Measurements from ENCODE around the gene FITM1.

Gene FITM1

DNA sequence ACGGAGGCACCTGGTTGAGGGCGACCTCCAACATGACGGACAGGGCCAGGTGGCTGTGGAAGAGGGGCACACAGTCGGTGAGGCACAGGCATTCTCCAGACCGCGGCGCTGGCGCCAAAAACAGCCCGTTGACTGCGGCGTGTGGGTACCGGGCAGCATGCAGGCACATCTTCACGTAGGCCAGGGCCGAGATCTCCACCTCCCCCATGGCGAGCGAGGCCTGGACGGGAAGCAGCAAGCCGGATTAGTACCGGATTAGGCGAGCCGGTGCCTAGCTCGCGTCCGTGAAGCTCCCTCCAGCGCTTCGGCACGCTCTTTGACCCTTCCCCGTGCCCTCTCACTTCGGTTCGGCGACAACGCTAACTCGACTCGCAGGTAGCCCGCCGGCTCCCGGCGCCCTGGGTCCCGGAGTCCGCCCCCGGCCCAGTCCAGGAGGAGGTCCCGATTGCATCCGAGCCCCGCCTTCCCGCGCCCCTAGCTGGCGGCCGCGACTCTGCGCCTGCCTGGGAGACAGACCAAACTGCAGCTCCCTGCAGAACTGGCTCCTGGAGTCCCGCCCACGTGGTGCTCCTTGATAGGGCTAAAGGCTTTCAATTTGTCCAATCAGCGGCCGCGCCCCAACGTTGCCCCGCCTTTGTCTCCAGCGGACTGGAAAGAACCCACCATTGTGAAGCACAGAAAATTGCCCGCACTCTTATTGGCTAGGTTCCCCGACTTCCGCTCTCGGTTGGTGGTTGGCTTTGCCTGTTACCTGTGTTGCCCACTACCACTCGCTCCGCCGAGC is 10.8 kb downstream of the FITM1 start, which contains the start of gene EMC9:
TSS of gene EMC9 (minus strand) at position 495 of the 784 bp plus-strand sequence. CDS start at position 208, 287 bp downstream.
- peak; percentile 100 for DNase-seq

DNA sequence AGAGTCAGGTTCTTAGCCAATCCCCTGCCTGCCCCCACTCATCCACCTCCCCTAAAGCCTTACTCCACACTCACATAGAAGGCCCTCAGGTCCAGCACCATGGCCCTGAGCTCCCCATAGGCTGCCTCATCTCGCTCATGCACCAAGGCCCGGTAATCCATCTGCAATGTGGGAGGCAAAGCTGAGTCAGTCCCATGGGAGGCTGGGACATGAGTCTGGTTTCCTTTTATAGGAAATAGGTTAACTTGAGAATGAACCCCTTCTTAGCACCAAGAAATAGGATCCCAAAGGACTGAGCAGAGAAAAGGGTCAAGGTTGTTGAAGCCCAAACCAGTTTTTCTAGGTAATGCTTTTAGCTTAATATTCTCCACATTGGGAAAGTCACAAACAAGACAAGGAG is 13.1 kb downstream of the FITM1 start:
- DNase-seq, result peak in 1 of 2 donors; percentile 24

DNA sequence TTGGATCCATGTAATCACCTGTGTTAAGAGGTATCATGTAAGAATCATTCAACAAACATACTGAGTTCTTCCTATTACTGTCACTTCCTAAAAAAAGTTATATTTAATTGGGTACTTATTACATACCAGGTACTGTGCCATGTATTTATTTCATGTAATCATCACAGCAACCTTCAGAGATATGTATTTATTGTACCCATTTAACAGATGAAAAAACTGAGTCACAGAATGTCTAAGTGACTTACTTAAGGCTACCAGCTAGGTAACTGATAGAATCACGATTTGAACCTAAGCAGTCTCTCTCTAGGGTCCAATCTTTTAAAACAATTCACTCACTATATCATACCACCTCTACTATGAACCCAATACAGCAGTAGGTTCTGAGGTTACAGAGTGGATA is 14.0 kb downstream of the FITM1 start:
- no peak for DNase-seq

DNA sequence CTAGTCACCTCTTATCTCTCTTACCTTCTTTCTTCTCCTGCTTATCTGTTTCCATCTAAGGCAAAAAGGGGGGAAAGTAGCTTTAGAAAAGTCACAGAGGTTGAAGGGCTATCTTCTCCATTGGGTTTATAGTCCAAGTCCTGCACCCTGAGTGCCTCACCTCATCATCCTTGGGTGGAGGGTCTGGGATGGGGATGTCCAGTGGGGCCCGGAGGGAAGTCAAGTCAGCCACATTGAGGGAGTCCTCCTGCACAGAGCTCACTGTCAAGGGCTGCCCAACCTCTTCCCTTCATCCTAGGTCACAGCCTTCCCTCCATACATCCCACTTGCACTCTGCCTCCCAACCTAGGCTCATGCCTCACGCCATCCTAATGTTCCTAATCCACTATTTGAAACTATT is 14.8 kb downstream of the FITM1 start:
- no peak for DNase-seq

DNA sequence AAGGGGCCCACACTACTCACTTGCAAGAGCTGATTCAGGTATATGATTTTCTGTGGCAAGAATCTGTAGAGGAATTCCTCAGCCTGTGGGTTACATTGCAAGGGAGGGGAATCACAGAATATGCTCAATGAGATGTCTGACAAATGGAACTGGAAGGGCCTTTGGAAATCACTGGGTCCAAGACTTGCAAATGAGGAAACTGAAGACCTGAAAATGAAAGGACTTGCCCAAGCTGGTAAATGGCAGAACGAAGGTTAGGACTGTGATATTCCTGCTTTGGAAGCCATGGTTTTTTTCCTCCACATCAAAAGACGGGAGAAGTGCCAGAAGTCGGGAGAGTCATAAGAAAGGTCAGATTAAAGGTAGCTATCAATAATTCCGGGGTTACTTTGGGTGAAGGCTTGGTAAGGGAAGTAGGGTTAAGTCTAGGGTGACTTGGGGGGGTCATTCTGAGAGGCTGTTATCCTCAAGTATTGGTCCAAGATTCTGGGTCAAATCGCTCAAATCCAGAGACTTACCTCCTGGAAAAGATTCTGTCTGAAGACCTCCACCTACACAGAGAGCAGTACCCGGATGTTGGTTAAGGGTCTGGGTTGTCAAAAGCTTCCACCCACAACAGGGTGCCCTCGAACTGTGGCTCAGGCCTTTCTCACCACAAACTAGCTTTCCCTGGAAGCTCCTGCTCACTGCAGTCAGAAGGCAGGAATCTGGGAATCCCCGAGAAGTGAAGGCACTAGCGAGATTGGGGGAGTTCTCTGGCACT is 15.4 kb downstream of the FITM1 start:
- DNase-seq, result peak; percentile 24 to 39

DNA sequence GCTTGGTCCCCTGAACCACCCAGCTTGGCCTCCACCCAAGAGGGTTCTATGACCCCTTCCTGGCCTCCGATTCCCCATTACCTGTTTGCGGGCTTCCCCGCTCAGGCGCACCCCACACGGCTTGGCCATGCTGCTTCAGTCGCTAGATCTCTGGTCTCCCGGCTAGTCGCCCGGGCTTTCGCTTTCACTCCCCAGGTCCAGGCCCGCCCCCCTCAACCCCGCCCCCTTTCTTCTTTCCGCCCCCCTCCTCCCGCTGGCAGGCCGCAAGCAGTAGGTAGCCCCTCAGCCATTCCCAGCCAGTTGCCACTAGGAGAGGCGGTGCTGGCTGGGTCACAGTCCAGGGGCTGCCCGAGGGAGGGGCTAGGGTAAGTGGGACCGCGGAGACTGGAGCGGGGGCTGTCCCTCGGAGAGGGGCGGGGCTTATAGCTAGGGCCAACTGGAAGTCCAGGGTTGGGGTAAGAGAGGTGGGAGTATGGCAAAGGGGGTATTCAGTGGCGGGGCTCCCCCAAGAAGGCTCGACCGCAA is 16.1 kb downstream of the FITM1 start, which contains the start of gene PSME2:
TSS of gene PSME2 (minus strand) at position 158 of the 525 bp plus-strand sequence. CDS start at position 129, 29 bp downstream.
- peak; percentile 88 to 96 for DNase-seq

DNA sequence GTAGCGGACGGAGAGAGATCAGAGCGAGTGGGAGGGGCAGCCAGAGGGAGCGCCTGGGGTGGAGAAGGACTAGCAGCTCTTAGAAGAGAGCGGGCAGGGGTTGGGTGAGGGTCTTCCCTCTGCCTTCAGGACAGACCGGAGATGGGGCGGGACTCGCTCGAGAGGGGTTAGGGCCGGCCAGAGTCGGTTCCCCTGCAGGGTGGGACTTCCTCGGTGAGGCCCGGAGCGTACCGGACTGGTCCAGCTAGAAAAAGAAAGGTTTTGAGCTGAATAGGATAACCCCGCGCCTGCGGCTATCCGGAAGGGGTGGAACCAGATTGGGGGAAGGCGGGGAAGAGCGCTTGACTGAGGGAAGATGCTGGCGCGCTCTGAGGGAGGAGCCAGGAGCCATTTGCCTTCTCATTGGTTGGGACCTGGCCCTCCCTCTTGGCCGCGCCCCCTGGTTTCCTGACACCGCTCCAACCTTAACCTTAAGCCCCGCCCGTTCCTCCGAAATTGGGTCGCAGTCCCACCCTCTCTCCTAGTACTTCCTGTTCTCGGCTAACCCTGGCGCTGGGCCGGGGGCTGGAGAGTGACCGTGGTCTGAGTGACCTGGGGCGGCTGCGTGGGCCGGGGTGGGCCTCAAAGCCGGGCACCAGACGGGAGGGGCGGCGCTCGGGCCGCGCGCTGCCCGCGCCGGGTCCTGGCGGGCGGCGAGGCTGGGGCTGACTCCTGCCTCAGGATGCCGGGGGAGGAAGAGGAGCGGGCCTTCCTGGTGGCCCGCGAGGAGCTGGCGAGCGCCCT is 16.7 kb downstream of the FITM1 start, which contains the start of gene RNF31:
TSS of gene RNF31 (plus strand) at position 521 of the 783 bp plus-strand sequence. CDS start at position 722, 201 bp downstream.
- DNase-seq, result peak; percentile 99

DNA sequence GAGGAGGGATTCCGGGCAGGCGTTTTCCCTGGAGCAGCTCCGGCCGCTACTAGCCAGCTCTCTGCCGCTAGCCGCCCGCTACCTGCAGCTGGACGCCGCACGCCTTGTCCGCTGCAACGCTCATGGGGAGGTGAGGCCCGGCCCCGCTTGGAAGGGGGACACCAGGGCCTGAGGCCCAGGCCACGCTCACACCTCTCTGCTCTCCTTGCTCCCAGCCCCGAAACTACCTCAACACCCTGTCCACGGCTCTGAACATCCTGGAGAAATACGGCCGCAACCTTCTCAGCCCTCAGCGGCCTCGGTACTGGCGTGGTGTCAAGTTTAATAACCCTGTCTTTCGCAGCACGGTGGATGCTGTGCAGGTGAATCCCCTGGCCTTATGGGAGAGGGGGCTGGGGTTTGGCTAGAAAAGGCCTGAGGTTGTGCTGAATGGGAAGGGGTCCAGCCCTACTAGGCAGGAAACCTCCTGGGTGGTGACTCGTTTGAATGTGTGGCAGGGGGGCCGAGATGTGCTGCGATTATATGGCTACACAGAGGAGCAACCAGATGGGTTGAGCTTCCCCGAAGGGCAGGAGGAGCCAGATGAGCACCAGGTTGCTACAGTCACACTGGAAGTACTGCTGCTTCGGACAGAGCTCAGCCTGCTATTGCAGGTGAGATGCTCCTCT is 17.4 kb downstream of the FITM1 start:
- DNase-seq, result no peak

DNA sequence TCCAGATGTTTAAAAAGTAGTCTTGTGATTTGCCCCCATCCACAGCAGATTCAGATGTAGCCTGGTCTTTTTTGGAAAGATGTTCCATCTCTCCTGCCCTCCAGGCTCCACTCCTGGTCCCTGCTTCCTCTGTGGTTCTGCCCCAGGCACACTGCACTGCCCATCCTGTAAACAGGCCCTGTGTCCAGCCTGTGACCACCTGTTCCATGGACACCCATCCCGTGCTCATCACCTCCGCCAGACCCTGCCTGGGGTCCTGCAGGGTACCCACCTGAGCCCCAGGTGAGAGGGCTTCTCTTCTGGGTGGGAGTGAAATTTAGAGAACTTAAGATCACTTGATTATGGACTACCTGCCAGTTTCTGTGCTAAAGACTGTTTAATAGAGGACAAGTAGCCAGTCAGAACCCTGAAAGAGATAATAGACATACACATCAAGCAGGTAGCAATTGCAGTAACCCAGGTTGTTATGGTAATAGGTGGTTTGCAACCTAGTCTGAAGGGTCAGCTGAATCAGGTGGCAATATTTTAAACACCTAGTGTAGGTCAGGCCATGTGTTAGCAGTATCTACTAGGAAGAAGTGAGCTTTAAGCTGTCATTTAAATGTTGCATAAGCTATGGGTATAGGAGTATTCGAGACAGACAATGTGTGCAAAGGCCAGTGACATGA is 19.0 kb downstream of the FITM1 start:
- DNase-seq, result no peak

DNA sequence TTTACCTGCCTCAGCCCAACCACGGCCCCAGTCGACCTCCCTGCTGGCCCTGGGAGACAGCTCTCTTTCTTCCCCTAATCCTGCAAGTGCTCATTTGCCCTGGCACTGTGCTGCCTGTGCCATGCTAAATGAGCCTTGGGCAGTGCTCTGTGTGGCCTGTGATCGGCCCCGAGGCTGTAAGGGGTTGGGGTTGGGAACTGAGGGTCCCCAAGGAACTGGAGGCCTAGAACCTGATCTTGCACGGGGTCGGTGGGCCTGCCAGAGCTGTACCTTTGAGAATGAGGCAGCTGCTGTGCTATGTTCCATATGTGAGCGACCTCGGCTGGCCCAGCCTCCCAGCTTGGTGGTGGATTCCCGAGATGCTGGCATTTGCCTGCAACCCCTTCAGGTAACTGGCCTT is 19.6 kb downstream of the FITM1 start:
- no peak for DNase-seq

DNA sequence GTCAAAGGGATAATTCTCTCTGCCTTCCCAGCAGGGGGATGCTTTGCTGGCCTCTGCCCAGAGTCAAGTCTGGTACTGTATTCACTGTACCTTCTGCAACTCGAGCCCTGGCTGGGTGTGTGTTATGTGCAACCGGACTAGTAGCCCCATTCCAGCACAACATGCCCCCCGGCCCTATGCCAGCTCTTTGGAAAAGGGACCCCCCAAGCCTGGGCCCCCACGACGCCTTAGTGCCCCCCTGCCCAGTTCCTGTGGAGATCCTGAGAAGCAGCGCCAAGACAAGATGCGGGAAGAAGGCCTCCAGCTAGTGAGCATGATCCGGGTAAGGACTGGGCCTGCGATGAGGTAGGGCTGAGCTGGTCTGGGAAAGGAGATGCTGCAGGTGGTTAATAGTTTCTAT is 20.1 kb downstream of the FITM1 start:
- no peak for DNase-seq

DNA sequence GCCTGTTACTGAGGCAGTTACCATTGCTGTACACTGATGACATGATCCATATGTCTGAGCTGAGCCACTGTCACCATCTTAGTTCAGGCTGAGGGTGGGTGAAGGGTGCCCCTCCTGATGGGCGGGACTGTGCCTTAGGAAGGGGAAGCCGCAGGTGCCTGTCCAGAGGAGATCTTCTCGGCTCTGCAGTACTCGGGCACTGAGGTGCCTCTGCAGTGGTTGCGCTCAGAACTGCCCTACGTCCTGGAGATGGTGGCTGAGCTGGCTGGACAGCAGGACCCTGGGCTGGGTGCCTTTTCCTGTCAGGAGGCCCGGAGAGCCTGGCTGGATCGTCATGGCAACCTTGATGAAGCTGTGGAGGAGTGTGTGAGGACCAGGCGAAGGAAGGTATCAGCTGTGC is 20.5 kb downstream of the FITM1 start:
- DNase-seq, result no peak

DNA sequence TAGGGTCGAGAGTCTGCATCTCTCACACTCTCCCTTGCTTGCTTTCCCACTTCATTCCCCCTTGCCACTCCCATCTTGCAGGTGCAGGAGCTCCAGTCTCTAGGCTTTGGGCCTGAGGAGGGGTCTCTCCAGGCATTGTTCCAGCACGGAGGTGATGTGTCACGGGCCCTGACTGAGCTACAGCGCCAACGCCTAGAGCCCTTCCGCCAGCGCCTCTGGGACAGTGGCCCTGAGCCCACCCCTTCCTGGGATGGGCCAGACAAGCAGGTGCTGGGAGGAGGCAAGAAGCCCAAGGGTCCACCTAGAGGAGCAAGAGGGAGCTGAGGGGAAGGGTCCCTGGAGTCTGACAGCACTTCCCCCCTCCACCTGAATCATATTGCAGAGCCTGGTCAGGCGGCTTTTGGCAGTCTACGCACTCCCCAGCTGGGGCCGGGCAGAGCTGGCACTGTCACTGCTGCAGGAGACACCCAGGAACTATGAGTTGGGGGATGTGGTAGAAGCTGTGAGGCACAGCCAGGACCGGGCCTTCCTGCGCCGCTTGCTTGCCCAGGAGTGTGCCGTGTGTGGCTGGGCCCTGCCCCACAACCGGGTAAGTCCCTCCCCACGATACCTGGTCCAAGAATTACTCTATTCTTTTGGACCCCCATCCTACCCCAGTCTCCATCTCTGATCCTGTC is 21.1 kb downstream of the FITM1 start:
- no peak for DNase-seq

DNA sequence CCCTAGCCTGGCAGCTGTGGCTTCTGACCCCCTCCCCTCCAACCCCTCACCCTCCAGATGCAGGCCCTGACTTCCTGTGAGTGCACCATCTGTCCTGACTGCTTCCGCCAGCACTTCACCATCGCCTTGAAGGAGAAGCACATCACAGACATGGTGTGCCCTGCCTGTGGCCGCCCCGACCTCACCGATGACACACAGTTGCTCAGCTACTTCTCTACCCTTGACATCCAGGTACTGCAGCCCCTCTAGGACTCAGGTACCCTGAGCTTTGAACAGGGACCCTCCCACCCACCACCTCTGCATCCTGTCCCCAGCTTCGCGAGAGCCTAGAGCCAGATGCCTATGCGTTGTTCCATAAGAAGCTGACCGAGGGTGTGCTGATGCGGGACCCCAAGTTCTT is 24.6 kb downstream of the FITM1 start:
- no peak for DNase-seq

DNA sequence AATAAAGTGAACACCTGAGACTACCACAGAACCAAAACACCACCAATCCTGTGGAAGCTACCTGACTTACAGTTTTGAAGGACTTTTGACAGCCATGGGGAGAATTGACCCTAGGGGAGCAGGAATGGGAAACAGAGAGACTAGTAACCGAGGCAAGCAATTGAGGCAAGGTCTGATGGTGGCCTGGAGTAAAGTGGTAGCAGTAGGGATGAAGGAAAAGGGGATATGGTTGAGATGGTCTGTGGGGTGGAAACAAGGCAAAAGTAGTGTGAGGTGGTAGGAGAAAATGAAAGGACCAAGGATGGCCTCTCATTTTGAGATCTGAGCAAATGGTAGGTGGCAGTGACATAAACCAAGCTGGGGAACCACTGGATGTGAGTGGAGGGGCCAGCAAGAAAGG is 26.4 kb downstream of the FITM1 start:
- DNase-seq, result no peak

DNA sequence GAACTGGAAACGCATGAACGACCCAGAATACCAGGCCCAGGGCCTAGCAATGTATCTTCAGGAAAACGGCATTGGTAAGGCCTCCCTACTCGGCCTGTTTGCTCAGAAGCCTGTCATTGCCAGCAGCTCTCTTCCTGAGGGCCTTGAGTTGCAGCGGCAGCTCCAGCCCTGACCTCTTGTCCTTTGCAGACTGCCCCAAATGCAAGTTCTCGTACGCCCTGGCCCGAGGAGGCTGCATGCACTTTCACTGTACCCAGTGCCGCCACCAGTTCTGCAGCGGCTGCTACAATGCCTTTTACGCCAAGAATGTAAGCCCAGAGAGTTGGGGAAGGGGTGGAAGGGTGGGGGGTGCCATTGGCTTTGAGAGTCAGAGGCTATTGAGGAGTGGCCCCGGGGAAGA is 26.9 kb downstream of the FITM1 start:
- DNase-seq, result no peak

DNA sequence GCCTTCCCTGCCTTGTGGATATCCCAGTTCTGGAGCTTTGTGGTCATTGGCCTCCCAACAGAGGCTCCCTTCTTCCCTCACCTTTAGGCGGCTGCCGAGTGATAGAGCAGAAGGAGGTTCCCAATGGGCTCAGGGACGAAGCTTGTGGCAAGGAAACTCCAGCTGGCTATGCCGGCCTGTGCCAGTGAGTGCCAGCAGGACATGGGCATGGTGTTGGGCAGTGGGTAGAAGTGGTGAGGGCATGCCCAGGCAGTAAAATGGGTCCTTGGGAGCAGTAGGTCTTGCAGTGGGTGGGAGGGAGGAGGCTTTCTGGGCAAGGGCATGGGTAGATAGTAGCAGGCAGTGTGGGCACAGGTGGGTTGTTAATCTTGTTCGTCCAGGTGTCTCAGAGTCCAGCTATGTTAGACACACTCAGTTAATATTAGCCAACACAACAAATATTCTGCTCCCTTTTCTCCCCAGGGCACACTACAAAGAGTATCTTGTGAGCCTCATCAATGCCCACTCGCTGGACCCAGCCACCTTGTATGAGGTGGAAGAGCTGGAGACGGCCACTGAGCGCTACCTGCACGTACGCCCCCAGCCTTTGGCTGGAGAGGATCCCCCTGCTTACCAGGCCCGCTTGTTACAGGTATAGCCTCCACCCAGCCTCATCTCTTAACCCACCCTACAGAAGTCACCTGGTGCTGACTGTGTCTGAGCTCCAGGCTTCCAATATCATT is 29.5 kb downstream of the FITM1 start:
- DNase-seq, result no peak

DNA sequence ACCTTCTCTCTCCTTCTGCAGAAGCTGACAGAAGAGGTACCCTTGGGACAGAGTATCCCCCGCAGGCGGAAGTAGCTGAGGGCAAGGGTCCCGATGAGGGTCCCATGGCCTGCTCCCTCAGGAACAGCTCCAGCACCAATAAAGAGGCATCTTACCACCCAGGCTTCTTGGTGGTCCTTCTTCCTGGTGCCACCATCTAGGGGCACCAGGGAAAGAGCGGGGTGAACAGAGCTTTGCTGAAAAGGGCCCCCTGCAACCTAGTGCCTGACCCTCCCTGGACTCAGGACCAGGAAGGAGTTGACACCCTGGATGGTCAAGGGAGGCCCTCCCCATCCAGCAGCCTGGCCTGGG is 30.0 kb downstream of the FITM1 start:
- DNase-seq, result no peak

DNA sequence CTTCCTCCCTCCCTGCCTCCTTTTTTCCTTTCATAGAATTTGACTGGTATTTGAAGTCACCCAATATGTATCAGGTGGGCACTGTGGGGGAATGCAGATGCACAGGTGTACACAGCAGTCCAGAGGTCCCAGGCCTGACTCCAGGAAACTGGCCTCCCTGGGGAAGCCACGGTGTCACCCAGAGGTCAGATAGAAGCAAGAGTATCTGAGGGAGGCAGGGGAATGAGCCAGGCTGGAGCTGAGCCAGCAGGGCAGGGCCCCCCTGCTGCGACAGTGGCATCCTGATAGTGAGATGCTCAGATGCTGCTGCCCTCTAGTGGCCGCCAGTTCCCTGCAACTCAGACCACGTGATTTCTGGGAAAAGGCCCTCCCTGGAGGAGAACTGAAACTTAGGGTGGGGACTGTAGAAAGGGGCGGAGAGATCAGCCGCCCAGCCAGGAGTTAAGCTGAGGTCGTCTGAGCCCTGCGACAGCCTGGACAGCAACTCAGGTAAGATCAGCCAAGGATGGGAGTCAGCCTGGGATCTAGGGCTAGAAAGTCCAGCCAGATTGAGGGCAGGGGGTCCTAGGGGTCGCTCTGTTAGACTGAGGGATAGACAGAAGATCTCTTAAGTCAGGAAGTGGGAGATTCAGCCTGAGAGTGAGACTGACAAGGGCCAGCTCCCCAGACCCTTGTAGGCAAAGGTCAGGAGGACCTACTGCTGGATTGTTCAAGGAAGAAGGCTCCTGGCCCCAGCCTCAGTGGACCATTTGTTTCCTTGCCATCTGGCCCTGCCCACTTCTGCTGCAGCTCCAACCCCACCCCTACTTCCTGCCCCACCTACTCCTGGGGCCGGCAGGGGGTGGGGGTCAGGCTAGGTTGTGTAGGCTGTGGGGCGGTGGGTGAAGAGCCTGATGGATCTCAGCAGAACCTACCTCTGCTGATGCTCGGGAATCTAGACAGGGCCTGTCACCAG is 30.7 kb downstream of the FITM1 start, which contains the start of gene IRF9:
TSS of gene IRF9 (plus strand) at position 416 of the 955 bp plus-strand sequence. CDS start 880 bp downstream, outside the sequence.
- DNase-seq, result peak; percentile 95 to 97

Data from inflammatory macrophage (primary cell).